ENCODE measurements around the gene ECM1. TPM values are rescaled to one million over a fixed set of nuclear protein-coding genes. Genes with fewer than 3 reads are reported as not detected.
A peak's percentile ranks its signal among the peaks of the same experiment; 100 is the strongest.

ECM1 gene
- polyA plus RNA-seq, 1 experiment = 122 TPM

DNA sequence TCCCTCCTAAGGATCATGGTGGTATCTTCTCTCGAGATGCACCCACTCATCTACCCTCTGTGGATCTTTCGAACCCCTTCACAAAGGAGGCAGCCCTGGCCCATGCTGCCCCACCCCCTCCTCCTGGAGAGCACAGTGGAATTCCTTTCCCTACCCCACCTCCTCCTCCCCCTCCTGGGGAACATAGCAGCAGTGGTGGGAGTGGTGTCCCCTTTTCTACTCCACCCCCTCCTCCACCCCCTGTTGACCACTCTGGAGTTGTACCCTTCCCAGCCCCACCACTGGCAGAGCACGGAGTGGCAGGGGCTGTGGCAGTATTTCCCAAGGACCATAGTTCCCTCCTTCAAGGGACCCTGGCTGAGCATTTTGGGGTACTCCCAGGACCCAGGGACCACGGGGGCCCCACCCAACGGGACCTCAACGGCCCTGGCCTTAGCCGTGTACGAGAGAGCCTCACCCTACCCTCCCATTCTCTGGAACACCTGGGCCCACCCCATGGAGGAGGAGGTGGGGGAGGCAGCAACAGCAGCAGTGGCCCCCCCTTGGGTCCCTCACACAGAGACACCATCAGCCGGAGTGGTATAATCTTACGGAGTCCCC lies 35.2 kb upstream of the ECM1 start:
- no peak for TF ChIP-seq CTCF (IDR thresholded peaks at IDR 0.05; ENCODE audit: low read depth, low read length)
- Histone ChIP-seq H3K27me3 (ENCODE audit: control insufficient read depth, insufficient read depth, low read length) (no peaks in the 10 kb centered on the region), H3K27ac (ENCODE audit: low read depth, low read length) (no peak overlapping the region), H3K4me3 (ENCODE audit: low read depth, low read length) (no peak overlapping the region), H3K9me3 (ENCODE audit: control insufficient read depth, insufficient read depth, low read length) (no peaks in the 10 kb centered on the region)
- CTCF ChIA-PET = no interaction called here
- DNase-seq (ENCODE audit: low read depth, low spot score) = no peak
- POLR2A ChIA-PET = no interaction called here

GRCh38 chr1:150473659-150474058 lies 34.2 kb upstream of the ECM1 start:
- H3K9me3 ChIP-seq (ENCODE audit: control insufficient read depth, insufficient read depth, low read length) = no peaks in the 10 kb centered on the region
- no peak for TF ChIP-seq CTCF (IDR thresholded peaks at IDR 0.05; ENCODE audit: low read depth, low read length)
- no peak overlapping the region for H3K4me3 ChIP-seq (ENCODE audit: low read depth, low read length)
- ChIA-PET CTCF (interaction anchor here (2.0 kb wide), 1 partner anchor 87 kb away, joined by 5 read pairs; no protein-coding TSS in a partner anchor), POLR2A (no interaction called here)
- H3K27me3 ChIP-seq (ENCODE audit: control insufficient read depth, insufficient read depth, low read length) = no peaks in the 10 kb centered on the region
- no peak for DNase-seq (ENCODE audit: low read depth, low spot score)
- H3K27ac ChIP-seq (ENCODE audit: low read depth, low read length) = no peak overlapping the region

DNA sequence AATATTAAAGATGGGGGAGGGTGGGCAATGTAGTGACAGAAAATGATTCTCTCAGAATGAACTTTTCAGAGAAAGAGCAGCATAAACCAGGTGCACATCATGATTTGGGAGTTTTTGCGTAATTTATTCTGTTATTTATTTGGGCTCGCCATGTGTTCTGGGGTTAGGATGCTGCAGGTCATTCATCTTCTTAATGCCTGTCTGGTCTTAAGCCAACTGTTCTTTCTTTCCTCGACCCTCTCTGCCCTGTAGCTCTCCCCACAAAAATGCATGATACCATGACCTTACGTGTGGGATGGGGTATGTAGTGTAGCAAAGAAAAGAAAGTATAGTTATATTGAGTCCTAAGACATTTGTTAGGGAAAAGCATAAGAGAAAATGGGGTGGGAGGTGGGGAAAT lies 33.0 kb upstream of the ECM1 start:
- CTCF ChIA-PET = interaction anchor here (0.7 to 2.0 kb wide), 3 partner anchors 57 to 125 kb away, joined by 3 to 5 read pairs (median 3); no protein-coding TSS in a partner anchor
- Histone ChIP-seq H3K27me3 (ENCODE audit: control insufficient read depth, insufficient read depth, low read length) (no peaks in the 10 kb centered on the region), H3K4me3 (ENCODE audit: low read depth, low read length) (no peak overlapping the region), H3K27ac (ENCODE audit: low read depth, low read length) (no peak overlapping the region), H3K9me3 (ENCODE audit: control insufficient read depth, insufficient read depth, low read length) (no peaks in the 10 kb centered on the region)
- no peak for DNase-seq (ENCODE audit: low read depth, low spot score)
- no peak for TF ChIP-seq CTCF (IDR thresholded peaks at IDR 0.05; ENCODE audit: low read depth, low read length)
- POLR2A ChIA-PET = interaction anchor here (0.7 kb wide), 1 partner anchor 13 kb away, joined by 3 read pairs; no protein-coding TSS in a partner anchor

DNA sequence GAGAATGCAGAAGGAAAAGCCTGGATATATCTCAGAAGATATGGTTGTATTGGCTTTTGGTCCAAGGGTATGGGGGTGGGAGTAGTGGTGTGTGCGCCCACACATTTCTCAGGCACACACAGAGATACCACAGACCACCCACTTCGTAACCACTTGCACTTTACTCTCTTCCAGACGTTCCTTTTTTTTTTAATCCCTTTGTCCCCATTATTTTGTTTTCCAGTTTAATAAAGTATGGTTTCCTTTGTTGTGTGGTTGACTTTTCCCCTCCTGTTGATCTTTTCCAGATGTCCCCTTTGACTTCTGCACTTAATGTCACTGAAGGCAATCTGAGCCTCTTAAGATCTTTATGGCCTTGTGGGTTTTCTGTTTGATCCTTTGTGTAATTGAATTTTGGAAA lies 31.2 kb upstream of the ECM1 start:
- no peak for DNase-seq (ENCODE audit: low read depth, low spot score)
- CTCF ChIA-PET = interaction anchor here (0.9 kb wide), 1 partner anchor 84 kb away, joined by 5 read pairs; no protein-coding TSS in a partner anchor
- Histone ChIP-seq H3K27me3 (ENCODE audit: control insufficient read depth, insufficient read depth, low read length) (no peaks in the 10 kb centered on the region), H3K9me3 (ENCODE audit: control insufficient read depth, insufficient read depth, low read length) (no peaks in the 10 kb centered on the region), H3K4me3 (ENCODE audit: low read depth, low read length) (no peak overlapping the region), H3K27ac (ENCODE audit: low read depth, low read length) (no peak overlapping the region)
- TF ChIP-seq CTCF (IDR thresholded peaks at IDR 0.05; ENCODE audit: low read depth, low read length) = no peak
- POLR2A ChIA-PET = no interaction called here

- Histone ChIP-seq H3K4me3 (ENCODE audit: low read depth, low read length) (no peak overlapping the region), H3K27ac (ENCODE audit: low read depth, low read length) (peak overlapping the region; percentile 21), H3K27me3 (ENCODE audit: control insufficient read depth, insufficient read depth, low read length) (no peaks in the 10 kb centered on the region), H3K9me3 (ENCODE audit: control insufficient read depth, insufficient read depth, low read length) (no peaks in the 10 kb centered on the region)
- CTCF ChIA-PET = no interaction called here
- no peak for TF ChIP-seq CTCF (IDR thresholded peaks at IDR 0.05; ENCODE audit: low read depth, low read length)
- no peak for DNase-seq (ENCODE audit: low read depth, low spot score)
- POLR2A ChIA-PET = interaction anchor here (0.6 kb wide), 1 partner anchor 519 kb away, joined by 3 read pairs; no protein-coding TSS in a partner anchor
These were observed 30.6 kb upstream of the ECM1 start for GRCh38 chr1:150477320-150477719.
